ENCODE data around the gene MRPL34. TPM values are rescaled to one million over a fixed set of nuclear protein-coding genes. Genes with fewer than 3 reads are reported as not detected.

MRPL34 gene
- total RNA-seq, 2 donors from 2014 or later: 127 to 184 TPM

DNA sequence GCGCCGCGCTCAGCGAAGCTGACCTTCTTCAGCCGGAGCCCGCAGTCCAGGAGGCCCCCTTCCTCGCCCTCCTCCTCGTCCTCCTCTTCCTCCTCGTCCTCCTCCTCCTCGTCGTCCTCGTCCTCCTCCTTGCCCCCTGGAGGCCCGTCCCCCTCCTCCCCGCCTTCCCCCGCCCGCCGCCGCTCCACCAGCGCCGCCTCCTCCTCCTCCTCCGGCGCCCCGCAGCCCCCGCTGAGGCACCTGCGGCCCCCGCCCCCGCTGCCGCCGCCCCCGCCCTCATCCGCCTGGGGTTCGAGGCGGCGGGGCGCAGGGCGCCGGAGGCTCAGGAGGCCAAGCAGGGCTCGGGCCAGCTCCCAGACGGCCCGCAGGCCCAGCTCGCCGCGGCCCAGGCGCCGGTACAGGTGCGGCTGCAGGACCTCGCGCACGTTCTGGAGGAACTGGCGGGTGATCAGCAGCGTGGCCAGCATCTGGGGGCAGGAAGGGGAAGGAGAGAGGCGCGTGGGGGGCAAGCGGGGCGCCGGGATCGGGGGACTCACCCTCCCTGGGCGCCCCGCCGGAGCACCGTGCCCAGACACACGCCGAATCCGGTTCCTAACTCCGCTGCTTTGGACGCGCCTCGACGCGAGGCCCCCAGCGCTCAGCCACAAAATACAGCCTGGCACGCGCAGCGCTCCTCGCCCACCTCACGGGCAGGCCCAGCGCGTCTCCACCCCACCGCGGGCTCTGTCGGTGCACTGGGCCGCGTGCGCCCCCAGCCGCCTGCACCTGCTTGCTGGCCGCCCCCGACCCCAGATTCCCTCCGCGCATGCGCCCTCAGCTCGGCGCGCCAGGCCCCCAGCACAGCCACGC lies 23.1 kb downstream of the MRPL34 start:
- Histone ChIP-seq H3K9me3 (no peaks in the 10 kb centered on the region), H3K4me1 (peaks cover 13% of the 10 kb centered on the region), H3K27me3 (peaks cover 10% of the 10 kb centered on the region), H3K9ac (ENCODE audit: low read depth in 2 of 2, low read length in 2 of 2) (peak overlapping the region; percentile 34 to 66), H3K27ac (peak overlapping the region; percentile 73), H3K4me3 (peak overlapping the region; percentile 53), H3K36me3 (no peaks in the 10 kb centered on the region)
- TF ChIP-seq, protein P1, sequence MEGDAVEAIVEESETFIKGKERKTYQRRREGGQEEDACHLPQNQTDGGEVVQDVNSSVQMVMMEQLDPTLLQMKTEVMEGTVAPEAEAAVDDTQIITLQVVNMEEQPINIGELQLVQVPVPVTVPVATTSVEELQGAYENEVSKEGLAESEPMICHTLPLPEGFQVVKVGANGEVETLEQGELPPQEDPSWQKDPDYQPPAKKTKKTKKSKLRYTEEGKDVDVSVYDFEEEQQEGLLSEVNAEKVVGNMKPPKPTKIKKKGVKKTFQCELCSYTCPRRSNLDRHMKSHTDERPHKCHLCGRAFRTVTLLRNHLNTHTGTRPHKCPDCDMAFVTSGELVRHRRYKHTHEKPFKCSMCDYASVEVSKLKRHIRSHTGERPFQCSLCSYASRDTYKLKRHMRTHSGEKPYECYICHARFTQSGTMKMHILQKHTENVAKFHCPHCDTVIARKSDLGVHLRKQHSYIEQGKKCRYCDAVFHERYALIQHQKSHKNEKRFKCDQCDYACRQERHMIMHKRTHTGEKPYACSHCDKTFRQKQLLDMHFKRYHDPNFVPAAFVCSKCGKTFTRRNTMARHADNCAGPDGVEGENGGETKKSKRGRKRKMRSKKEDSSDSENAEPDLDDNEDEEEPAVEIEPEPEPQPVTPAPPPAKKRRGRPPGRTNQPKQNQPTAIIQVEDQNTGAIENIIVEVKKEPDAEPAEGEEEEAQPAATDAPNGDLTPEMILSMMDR (IDR thresholded peaks at IDR 0.05): no peak
- DNase-seq: no peak
- intact Hi-C loops (cut with DNase I): no loop called here

DNA sequence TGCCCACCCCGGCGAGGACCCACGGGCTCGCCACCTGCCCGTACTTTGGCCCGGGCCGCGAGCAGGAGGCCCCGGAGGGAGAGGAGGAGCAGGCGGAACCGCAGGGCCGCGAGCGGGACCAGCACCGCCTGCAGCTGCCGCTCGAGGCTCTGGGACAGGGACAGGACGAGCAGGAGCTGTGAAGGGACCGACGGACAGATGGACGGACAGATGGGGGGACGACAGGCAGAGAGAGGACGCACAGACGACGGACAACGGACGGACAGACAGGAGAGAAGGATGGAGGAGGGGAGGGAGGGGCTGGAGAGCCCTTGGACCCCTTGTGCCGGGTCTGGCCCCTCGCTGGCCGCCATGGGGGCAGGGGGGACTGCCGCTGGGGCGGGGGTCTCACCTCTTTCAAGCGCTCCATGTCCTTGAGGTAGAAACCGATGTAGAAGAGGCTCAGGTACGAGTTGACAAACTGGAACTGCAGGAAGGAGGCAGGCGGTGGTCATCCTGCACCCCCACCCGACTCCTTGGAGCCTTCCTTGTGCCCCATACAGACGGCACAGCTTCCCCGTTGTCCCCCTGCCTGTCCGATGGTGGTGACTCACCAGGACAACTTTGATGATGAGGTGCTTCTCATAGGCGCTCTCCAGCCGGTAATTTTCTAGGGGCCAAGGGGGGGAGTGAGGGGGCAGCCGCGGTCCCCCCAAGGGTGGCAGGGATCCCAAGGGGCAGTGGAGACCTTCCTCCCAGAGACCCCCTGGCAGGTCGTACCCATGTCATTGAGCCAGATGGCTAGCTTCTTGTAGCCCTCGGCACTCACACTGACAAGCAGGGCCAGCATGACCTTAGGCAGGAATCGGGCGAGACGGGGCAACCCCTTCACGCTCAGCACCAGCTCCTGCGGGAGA lies 23.9 kb downstream of the MRPL34 start:
- no peaks in the 10 kb centered on the region for H3K36me3 ChIP-seq
- TF ChIP-seq, protein P1 (IDR thresholded peaks at IDR 0.05): no peak
- peaks cover 18% of the 10 kb centered on the region for H3K4me1 ChIP-seq
- no peak overlapping the region for H3K27ac ChIP-seq
- H3K4me3 ChIP-seq: peak overlapping the region; percentile 53
- intact Hi-C loops (cut with DNase I): no loop called here
- peak overlapping the region in 1 of 2 donors; percentile 24 for H3K9ac ChIP-seq (ENCODE audit: low read depth in 2 of 2, low read length in 2 of 2)
- no peak for DNase-seq
- peaks cover 10% of the 10 kb centered on the region for H3K27me3 ChIP-seq
- no peaks in the 10 kb centered on the region for H3K9me3 ChIP-seq

GRCh38 chr19:17330262-17331044 lies 24.8 kb downstream of the MRPL34 start:
- Histone ChIP-seq H3K27me3 (peaks cover 10% of the 10 kb centered on the region), H3K27ac (no peak overlapping the region), H3K4me1 (peaks cover 22% of the 10 kb centered on the region), H3K9ac (ENCODE audit: low read depth in 2 of 2, low read length in 2 of 2) (no peak overlapping the region), H3K36me3 (no peaks in the 10 kb centered on the region), H3K9me3 (no peaks in the 10 kb centered on the region), H3K4me3 (no peak overlapping the region)
- no peak for DNase-seq
- intact Hi-C loops (cut with DNase I): no loop called here
- TF ChIP-seq, protein P1 (IDR thresholded peaks at IDR 0.05): no peak

GRCh38 chr19:17331045-17331558 lies 25.4 kb downstream of the MRPL34 start:
- DNase-seq: no peak
- TF ChIP-seq, protein P1 (IDR thresholded peaks at IDR 0.05): no peak
- Histone ChIP-seq H3K4me3 (no peak overlapping the region), H3K4me1 (peaks cover 22% of the 10 kb centered on the region), H3K9ac (ENCODE audit: low read depth in 2 of 2, low read length in 2 of 2) (no peak overlapping the region), H3K27me3 (peaks cover 10% of the 10 kb centered on the region), H3K27ac (no peak overlapping the region), H3K9me3 (no peaks in the 10 kb centered on the region), H3K36me3 (no peaks in the 10 kb centered on the region)
- intact Hi-C loops (cut with DNase I): no loop called here

- Histone ChIP-seq H3K4me1 (peaks cover 22% of the 10 kb centered on the region), H3K27ac (no peak overlapping the region), H3K27me3 (peaks cover 10% of the 10 kb centered on the region), H3K9me3 (no peaks in the 10 kb centered on the region), H3K9ac (ENCODE audit: low read depth in 2 of 2, low read length in 2 of 2) (no peak overlapping the region), H3K4me3 (no peak overlapping the region), H3K36me3 (no peaks in the 10 kb centered on the region)
- DNase-seq: no peak
- TF ChIP-seq, protein P1 (IDR thresholded peaks at IDR 0.05): no peak
- intact Hi-C loops (cut with DNase I): no loop called here
Observed at GRCh38 chr19:17332360-17332676, 26.6 kb downstream of the MRPL34 start.
